ENCODE data around the gene EREG.

EREG gene

GRCh38 chr4:74433043-74433442, 68.1 kb downstream of the EREG start:
- no peak for DNase-seq

DNA sequence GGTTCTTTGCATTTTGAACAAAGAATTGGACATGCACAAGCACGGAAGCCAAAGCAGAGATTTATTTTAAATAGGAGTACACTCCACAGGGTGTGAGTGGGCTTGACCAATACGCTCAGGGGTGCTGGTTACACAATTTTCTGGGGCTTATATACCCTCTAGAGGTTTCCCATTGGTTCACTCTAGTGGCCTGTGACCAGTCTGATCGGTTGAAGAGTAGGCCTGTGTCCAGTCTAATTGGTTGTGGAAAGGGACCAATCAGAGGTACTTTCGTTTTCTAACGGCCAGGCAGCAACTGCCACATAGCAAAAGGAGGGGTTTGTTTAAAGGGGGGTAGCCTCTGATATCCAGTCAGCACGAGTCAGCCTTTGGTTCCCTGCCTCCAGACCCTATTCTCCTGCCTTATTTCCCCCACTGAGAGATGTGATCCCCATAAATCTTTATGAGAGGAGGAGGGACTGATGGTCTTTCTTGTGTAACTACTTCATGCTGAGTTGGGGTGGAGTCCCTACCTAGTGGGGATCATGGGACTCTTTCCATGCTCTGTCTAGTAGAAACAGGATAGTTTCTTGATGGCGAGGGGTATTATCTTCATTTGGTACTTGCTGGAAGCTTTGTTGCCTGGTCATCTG, 68.7 kb downstream of the EREG start:
- DNase-seq = no peak

GRCh38 chr4:74435296-74435695, 70.4 kb downstream of the EREG start:
- no peak for DNase-seq

DNA sequence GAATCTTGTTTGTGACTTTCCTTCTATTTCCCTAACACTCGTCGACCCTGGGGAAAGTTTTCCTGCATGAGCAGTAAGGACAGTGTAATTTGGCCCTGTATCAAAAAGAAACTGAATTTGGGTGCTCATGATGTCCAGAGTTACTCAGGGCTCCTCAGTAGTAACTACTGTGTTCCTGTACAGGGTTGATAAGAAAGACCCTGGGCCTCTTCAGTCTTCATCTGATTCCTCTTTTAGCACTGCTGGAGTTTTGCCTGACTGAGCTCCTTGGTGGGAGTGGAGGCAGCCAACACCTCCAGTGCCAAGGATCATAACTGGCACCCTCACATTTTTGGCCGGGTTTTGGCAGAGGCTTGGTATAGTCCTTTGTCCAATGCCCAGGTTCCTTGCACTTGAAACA, 72.9 kb downstream of the EREG start:
- no peak for DNase-seq
